ENCODE results near the gene CHST9. TPM values are rescaled to one million over a fixed set of nuclear protein-coding genes. Genes with fewer than 3 reads are reported as not detected.

Gene CHST9
- total and polyA plus RNA-seq, 7 donors, result 0.12 to 3.1 (median 0.95) TPM; not detected in 1

DNA sequence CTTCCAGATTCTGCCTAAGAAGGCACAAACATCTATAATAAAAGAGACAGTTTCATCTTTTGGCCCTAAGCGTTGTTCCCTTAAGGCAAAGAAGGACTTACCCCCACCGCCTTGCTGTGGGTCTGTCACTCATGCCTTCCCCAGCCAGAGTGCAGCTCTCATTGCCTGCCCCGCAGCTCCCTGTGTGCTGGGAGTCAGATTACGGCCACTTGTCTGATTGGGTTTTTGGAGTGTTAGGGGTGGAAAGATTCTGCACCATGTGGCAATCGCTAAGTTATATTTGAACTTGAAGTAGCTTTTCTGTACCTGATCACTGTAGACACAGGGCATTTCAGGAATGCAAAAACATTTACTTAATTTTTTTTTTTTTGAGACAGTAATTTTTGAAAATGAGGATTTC is 319.6 kb downstream of the CHST9 start, which contains the start of gene AQP4:
Gene AQP4, minus strand, starts transcription at position 151 of the 400 bp plus-strand sequence. Its CDS starts 18 bp downstream, at position 133.
- peaks cover 0 to 16% (median 10%) of the 10 kb centered on the region in 4 donors for H3K4me1 ChIP-seq
- no peak within 1 kb of the TSS for H3K4me3 ChIP-seq
- intact Hi-C loops (cut with DNase I), result no loop called here
- no peaks in the 10 kb centered on the region for H3K36me3 ChIP-seq
- no peaks in the 10 kb centered on the region for H3K9me3 ChIP-seq
- TF ChIP-seq POLR2A (IDR thresholded peaks at IDR 0.05), result no peak
- TF ChIP-seq POLR2AphosphoS5 (IDR thresholded peaks at IDR 0.05), result no peak
- no peak for TF ChIP-seq EP300 (IDR thresholded peaks at IDR 0.05)
- TF ChIP-seq, protein P1, sequence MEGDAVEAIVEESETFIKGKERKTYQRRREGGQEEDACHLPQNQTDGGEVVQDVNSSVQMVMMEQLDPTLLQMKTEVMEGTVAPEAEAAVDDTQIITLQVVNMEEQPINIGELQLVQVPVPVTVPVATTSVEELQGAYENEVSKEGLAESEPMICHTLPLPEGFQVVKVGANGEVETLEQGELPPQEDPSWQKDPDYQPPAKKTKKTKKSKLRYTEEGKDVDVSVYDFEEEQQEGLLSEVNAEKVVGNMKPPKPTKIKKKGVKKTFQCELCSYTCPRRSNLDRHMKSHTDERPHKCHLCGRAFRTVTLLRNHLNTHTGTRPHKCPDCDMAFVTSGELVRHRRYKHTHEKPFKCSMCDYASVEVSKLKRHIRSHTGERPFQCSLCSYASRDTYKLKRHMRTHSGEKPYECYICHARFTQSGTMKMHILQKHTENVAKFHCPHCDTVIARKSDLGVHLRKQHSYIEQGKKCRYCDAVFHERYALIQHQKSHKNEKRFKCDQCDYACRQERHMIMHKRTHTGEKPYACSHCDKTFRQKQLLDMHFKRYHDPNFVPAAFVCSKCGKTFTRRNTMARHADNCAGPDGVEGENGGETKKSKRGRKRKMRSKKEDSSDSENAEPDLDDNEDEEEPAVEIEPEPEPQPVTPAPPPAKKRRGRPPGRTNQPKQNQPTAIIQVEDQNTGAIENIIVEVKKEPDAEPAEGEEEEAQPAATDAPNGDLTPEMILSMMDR (IDR thresholded peaks at IDR 0.05), result no peak
- 69 to 76% methylated on average over 5 of the region's 5 CpGs for WGBS, 2 donors
- peaks cover 0 to 16% (median 4%) of the 10 kb centered on the region in 3 donors for H3K27me3 ChIP-seq
- DNase-seq, result no peak
- H3K27ac ChIP-seq, result no peak within 1 kb of the TSS

DNA sequence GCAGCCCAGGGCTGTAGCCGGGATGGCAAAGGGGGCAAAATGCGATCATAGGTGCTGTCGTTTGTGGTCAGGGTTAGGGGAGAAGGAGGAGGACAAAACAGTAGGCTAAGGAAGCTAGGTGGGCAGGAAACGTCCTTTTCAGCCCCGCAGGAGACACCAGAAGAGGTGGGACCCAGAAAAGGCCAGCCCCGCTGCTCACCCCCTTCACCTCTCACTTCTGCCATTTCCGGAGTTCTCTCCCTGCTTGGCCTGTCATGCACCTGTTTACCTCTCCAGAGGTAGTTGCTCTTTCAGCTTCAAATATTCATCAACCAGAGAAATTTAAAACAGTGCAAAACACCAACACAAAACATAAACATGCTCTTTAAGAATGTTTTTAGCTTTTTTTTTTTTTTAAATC is 320.4 kb downstream of the CHST9 start:
- Histone ChIP-seq H3K9me3 (no peaks in the 10 kb centered on the region), H3K27me3 (peaks cover 0 to 16% (median 4%) of the 10 kb centered on the region in 3 donors), H3K4me1 (peaks cover 0 to 16% (median 10%) of the 10 kb centered on the region in 4 donors), H3K4me3 (no peak overlapping the region), H3K36me3 (no peaks in the 10 kb centered on the region), H3K27ac (no peak overlapping the region)
- 75 to 85% methylated on average over 7 of the region's 7 CpGs for WGBS, 2 donors
- DNase-seq, result no peak
- TF ChIP-seq, protein P1 (IDR thresholded peaks at IDR 0.05), result no peak
- TF ChIP-seq EP300 (IDR thresholded peaks at IDR 0.05), result no peak
- TF ChIP-seq POLR2AphosphoS5 (IDR thresholded peaks at IDR 0.05), result no peak
- TF ChIP-seq POLR2A (IDR thresholded peaks at IDR 0.05), result no peak
- intact Hi-C loops (cut with DNase I), result no loop called here

DNA sequence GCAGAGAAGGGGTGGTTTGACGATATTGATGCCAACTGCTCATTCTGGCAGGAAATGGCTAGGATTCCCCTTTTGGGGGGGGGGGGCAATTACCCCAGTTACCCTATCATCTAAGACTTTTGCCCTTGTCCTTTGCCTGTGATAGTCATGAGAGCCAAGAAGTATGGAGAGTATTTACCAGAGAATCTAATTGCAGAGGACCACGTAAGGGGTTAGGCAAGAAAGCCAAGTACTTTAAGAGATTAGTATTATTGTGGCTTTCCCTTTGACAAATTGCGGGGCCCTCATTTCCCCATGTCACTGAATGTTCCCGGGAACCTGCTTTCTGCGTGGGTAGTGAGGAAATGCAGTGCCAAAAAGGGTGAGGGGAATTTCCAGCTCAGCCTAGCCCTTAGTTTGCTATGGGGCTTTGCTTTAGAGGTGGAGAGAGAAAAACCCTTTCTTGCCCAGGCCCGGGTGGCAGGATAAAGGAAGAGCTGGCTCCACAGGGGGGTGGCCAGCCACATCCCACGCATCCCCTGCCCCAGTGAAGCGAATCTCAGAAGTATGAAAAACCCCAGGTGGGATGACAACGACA is 321.1 kb downstream of the CHST9 start:
- WGBS, 2 donors, result 47 to 56% methylated on average over 9 of the region's 9 CpGs
- Histone ChIP-seq H3K4me1 (peaks cover 0 to 15% (median 7%) of the 10 kb centered on the region in 4 donors), H3K4me3 (no peak overlapping the region), H3K27me3 (peaks cover 0 to 16% (median 4%) of the 10 kb centered on the region in 3 donors), H3K36me3 (no peaks in the 10 kb centered on the region), H3K9me3 (no peaks in the 10 kb centered on the region), H3K27ac (no peak overlapping the region)
- TF ChIP-seq POLR2A (IDR thresholded peaks at IDR 0.05) (no peak), EP300 (IDR thresholded peaks at IDR 0.05) (no peak), POLR2AphosphoS5 (IDR thresholded peaks at IDR 0.05) (no peak)
- TF ChIP-seq, protein P1 (IDR thresholded peaks at IDR 0.05), result no peak
- DNase-seq, result no peak
- intact Hi-C loops (cut with DNase I), result no loop called here

DNA sequence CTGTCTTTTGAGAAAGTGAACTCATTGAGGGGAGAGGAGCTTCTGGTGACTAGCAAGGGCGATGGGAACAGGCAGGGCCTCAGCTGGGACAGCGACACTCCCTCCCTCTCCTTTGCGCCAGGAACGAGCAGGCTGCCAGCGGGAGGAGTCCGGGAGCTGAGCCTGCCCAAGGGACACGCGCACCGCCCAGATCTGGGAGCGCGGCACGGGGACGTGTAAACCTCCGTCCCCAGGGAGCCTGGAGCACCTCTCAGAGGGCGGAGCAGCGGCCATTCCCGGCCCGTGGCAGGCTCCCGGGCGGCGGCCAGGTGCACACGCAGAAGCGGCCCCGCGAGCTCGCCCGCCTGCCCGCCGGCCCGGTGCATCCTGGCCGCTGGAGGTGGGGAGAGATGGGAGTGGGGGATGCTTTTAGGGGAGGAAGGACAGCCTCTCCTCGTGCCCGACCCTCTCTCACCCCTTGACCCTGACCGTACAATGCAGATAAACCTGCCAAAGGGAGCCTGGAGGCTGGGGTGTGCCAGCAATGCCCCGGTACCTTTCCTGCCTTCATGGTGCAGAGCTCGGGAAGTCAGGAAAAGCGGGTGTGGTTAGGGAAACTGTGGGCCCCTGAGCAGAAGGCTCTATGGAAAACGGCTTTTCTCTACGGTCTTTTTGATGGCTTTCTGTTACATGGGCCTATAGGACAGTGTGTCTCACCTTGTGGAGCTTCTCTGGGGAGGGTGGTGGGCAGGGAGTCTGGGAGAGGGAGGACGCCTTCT is 321.8 kb downstream of the CHST9 start:
- intact Hi-C loops (cut with DNase I), result no loop called here
- TF ChIP-seq POLR2A (IDR thresholded peaks at IDR 0.05), result no peak
- TF ChIP-seq, protein P1 (IDR thresholded peaks at IDR 0.05), result no peak
- no peak for TF ChIP-seq POLR2AphosphoS5 (IDR thresholded peaks at IDR 0.05)
- TF ChIP-seq EP300 (IDR thresholded peaks at IDR 0.05), result no peak
- peak overlapping the region in 3 of 4 donors; percentile 31 to 47 (median 40) for H3K4me3 ChIP-seq

More for the DNA sequence above, 321.8 kb downstream of the CHST9 start:
- peaks cover 0 to 10% (median 4%) of the 10 kb centered on the region in 4 donors for H3K4me1 ChIP-seq
- no peak overlapping the region for H3K27ac ChIP-seq
- 3 to 7% methylated on average over 40 of the region's 40 CpGs for WGBS, 2 donors
- H3K36me3 ChIP-seq, result no peaks in the 10 kb centered on the region
- peak; percentile 62 for DNase-seq
- H3K27me3 ChIP-seq, result peaks cover 0 to 16% (median 4%) of the 10 kb centered on the region in 3 donors
- H3K9me3 ChIP-seq, result no peaks in the 10 kb centered on the region

Measured in sigmoid colon (tissue), 7 donors.